ENCODE measurements around the gene EFNA2. TPM values are rescaled to one million over a fixed set of nuclear protein-coding genes. Genes with fewer than 3 reads are reported as not detected.

The EFNA2 gene
- total and polyA plus RNA-seq, 2 of the 4 experiments (the other 2 are of a cell fraction), result not detected

DNA sequence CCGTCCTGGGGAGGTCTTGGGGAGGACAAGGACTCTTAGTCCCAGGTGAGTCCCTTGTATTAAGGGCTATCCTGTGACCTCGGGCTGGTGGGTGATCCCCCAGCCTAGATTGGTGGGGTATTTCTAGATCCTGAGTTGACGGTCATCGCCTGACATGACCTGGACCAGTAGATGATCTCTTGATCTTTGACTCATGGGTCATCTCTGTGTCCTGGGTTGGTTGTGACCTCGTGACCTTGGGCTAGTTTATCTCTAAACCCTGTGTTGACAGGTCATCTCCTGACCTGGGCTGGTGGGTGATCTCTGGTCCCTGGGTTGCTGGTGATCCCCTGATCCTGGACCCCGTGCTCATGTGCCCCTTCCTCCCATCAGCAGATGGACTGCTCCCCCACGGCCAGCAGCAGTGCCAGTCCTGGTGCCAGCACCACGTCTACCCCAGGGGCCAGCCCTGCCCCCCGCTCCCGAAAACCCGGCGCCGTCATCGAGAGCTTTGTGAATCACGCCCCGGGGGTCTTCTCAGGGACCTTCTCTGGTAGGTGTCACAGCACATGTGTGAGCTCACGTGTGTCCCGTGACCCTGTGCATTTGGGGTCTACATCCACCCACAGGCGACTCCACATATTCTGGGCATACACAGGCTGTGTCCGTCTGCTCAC, 31.0 kb upstream of the EFNA2 start:
- Histone ChIP-seq H2BK120ac (ENCODE audit: low read depth, low read length) (peak overlapping the region; percentile 64), H3K4ac (ENCODE audit: low read depth, low read length) (peak overlapping the region; percentile 84), H2BK20ac (ENCODE audit: low read depth, low read length) (0 out of 2 replicates have a peak overlapping the region, but pooled peaks have one; percentile 20), H3K56ac (ENCODE audit: extremely low read depth, insufficient read depth, low read length) (peak overlapping the region; percentile 39; the same call in 1 of the 2 replicates), H3K4me3 (ENCODE audit: insufficient read depth, low read depth, low read length) (no peak overlapping the region), H4K20me1 (ENCODE audit: insufficient read depth, low read length) (peaks cover 94% of the 10 kb centered on the region), H2AK5ac (ENCODE audit: low read depth, low read length) (peak overlapping the region; percentile 47), H2BK15ac (ENCODE audit: low read depth, low read length) (peak overlapping the region; percentile 11; the same call in 1 of the 3 replicates), H2AFZ (replicated peaks; ENCODE audit: low read length, poor library complexity) (peak overlapping the region; percentile 46), H3K79me1 (ENCODE audit: low read depth in 1 of 2, low read length in 2 of 2) (peaks cover 0 to 46% of the 10 kb centered on the region in 2 experiments; a peak in 2 of 4 replicates), H2AK9ac (replicated peaks; ENCODE audit: low read depth, low read length, poor library complexity) (peak overlapping the region; percentile 99), H3K4me2 (ENCODE audit: low read depth, low read length) (peak overlapping the region; percentile 52; the same call in 1 of the 2 replicates), H2BK5ac (ENCODE audit: low read depth, low read length, poor library complexity, severe bottlenecking) (peak overlapping the region; percentile 99), H3K18ac (ENCODE audit: low read depth, low read length) (peak overlapping the region; percentile 65; the same call in 1 of the 2 replicates), H4K5ac (ENCODE audit: low read depth, low read length) (peak overlapping the region; percentile 27), H3K36me3 (ENCODE audit: control insufficient read depth, insufficient read depth, low read length) (peaks cover 73% of the 10 kb centered on the region), H4K91ac (ENCODE audit: insufficient read depth, low read depth, low read length) (peak overlapping the region; percentile 82), H3K27ac (ENCODE audit: insufficient read depth, low read length) (peak overlapping the region; percentile 99), H3K27me3 (ENCODE audit: control insufficient read depth, insufficient read depth, low read length) (no peaks in the 10 kb centered on the region), H3K4me1 (ENCODE audit: control insufficient read depth, insufficient read depth, low read length) (peaks cover 35% of the 10 kb centered on the region), H3K9ac (ENCODE audit: low read depth, low read length) (peak overlapping the region; percentile 38; the same call in 1 of the 2 replicates), H4K8ac (ENCODE audit: low read depth in 2 of 2, low read length in 2 of 2) (peak overlapping the region; percentile 63 to 72; a peak in 3 of 4 replicates), H3K23ac (ENCODE audit: low read depth, low read length) (peak overlapping the region; percentile 66), H3K9me1 (ENCODE audit: insufficient read depth, low read length) (no peaks in the 10 kb centered on the region), H3K14ac (replicated peaks; ENCODE audit: low read depth, low read length) (peak overlapping the region; percentile 85; the same call in 1 of the 2 replicates), H3K9me3 (ENCODE audit: control insufficient read depth, insufficient read depth, low read length) (no peaks in the 10 kb centered on the region)
- WGBS, 2 experiments (ENCODE audit: extremely low coverage in 2 of 2, insufficient read length in 1 of 2), result 90% methylated on average over 20 of the region's 20 CpGs; no CpG with 5 or more reads in 1 of the 2 experiments
- TF ChIP-seq RFX5 (IDR thresholded peaks at IDR 0.05; ENCODE audit: low read depth, low read length) (no peak), CEBPB (IDR thresholded peaks at IDR 0.05; ENCODE audit: low read depth, low read length) (no peak), CHD1 (IDR thresholded peaks at IDR 0.05; ENCODE audit: low read depth, low read length) (no peak), RCOR1 (IDR thresholded peaks at IDR 0.05; ENCODE audit: insufficient replicate concordance, low read length) (no peak), RAD21 (IDR thresholded peaks at IDR 0.05; ENCODE audit: low read length) (no peak), SMC3 (IDR thresholded peaks at IDR 0.05; ENCODE audit: low read depth, low read length) (no peak), MAFK (IDR thresholded peaks at IDR 0.05; ENCODE audit: low read depth, low read length) (no peak), MAZ (IDR thresholded peaks at IDR 0.05; ENCODE audit: borderline replicate concordance, low read depth, low read length) (no peak)
- TF ChIP-seq, protein P1, sequence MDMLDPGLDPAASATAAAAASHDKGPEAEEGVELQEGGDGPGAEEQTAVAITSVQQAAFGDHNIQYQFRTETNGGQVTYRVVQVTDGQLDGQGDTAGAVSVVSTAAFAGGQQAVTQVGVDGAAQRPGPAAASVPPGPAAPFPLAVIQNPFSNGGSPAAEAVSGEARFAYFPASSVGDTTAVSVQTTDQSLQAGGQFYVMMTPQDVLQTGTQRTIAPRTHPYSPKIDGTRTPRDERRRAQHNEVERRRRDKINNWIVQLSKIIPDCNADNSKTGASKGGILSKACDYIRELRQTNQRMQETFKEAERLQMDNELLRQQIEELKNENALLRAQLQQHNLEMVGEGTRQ (IDR thresholded peaks at IDR 0.05; ENCODE audit: low read depth, low read length), result no peak
- DNase-seq, result no peak
- ChIA-PET POLR2A (ENCODE audit: unreplicated experiment) (interaction anchor here (1.6 kb wide), 1 partner anchor 12 kb away, joined by 24 read pairs; no protein-coding TSS in a partner anchor), CTCF (interaction anchor here (1.6 to 2.0 kb wide), 2 partner anchors 10 to 12 kb away, joined by 5 to 7 read pairs; no protein-coding TSS in a partner anchor)
- no TSS peak for BruUV-seq (replicated peaks)
- dilution Hi-C loops (cut with HindIII; ENCODE audit: low sequenced_read_pairs, unreplicated experiment) (no loop called here), intact Hi-C loops (cut with micrococcal nuclease) (no loop called here), in situ Hi-C loops (cut with MboI; ENCODE audit: low sequenced_read_pairs) (no loop called here)
- no peak for ATAC-seq (ENCODE audit: low read depth)

Measured in IMR-90 (cell line).